ENCODE data around the gene TMX2.

DNA sequence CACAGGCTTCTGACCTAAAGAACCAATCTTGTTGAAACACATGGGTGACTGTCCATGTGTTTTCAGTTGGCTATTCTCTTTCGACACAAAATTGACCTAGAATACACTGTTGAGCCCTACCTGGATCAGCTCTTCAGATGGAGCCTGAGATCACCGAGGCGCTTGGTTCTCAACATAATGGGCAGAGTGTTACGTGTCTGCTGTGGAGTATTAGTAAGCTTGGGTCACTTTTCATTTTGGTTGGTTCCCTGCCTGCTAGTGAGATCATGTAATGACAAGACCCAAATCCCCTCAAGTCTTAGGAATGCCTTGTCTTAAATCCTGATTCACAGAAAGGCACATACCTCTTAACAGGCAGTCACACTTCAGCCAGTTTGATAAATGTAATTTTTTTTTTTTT lies 9.1 kb upstream of the TMX2 start:
- no peak for TF ChIP-seq POLR2A (IDR thresholded peaks at IDR 0.05)
- TF ChIP-seq, protein P1, sequence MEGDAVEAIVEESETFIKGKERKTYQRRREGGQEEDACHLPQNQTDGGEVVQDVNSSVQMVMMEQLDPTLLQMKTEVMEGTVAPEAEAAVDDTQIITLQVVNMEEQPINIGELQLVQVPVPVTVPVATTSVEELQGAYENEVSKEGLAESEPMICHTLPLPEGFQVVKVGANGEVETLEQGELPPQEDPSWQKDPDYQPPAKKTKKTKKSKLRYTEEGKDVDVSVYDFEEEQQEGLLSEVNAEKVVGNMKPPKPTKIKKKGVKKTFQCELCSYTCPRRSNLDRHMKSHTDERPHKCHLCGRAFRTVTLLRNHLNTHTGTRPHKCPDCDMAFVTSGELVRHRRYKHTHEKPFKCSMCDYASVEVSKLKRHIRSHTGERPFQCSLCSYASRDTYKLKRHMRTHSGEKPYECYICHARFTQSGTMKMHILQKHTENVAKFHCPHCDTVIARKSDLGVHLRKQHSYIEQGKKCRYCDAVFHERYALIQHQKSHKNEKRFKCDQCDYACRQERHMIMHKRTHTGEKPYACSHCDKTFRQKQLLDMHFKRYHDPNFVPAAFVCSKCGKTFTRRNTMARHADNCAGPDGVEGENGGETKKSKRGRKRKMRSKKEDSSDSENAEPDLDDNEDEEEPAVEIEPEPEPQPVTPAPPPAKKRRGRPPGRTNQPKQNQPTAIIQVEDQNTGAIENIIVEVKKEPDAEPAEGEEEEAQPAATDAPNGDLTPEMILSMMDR (IDR thresholded peaks at IDR 0.05) = no peak
